Cardiac septum (tissue), 1 donor: Measurements from ENCODE around the gene ALOX15B. TPM values are rescaled to one million over a fixed set of nuclear protein-coding genes. Genes with fewer than 3 reads are reported as not detected.
"Not testable (repeated sequence)": the region's sequence is repeated elsewhere in the genome, so short reads cannot be mapped to it uniquely, and the experiment has no call there.

Experiments
- DNase-seq: peaks from one replicate; pipeline ENCODE4 v3.0.0-alpha.2; 2020; ENCODE audit warnings: low spot score
- intact Hi-C: fragments of 100-400 bp; cut with DNase I; formaldehyde crosslinking; loops from one replicate; pipeline ENCODE4 v1.14.0; 2022
- total RNA-seq: library from RNA; stranded (reverse); fragmentation: NEBNext Ultra II Directional; extraction: Animal tissue kit (Norgen Biotek cat#: 25700); gene quantifications from one replicate; pipeline ENCODE4 v1.2.1, GENCODE V29; 2021
- donor health status: DM: no; HTN: no; CAD: no.

The ALOX15B gene
- total RNA-seq, 1 donor from 2014 or later, result not detected

GRCh38 chr17:8056232-8056975, 17.5 kb downstream of the ALOX15B start:
- intact Hi-C loops, result loop anchor here (2.0 to 5.0 kb wide), 2 partner anchors 194 to 314 kb away; no protein-coding TSS in a partner anchor
- DNase-seq, result peak; percentile 83

- intact Hi-C loops, result loop anchor here (2.0 to 5.0 kb wide), 2 partner anchors 194 to 315 kb away; no protein-coding TSS in a partner anchor
These were observed 18.2 kb downstream of the ALOX15B start for GRCh38 chr17:8056976-8057625.

DNA sequence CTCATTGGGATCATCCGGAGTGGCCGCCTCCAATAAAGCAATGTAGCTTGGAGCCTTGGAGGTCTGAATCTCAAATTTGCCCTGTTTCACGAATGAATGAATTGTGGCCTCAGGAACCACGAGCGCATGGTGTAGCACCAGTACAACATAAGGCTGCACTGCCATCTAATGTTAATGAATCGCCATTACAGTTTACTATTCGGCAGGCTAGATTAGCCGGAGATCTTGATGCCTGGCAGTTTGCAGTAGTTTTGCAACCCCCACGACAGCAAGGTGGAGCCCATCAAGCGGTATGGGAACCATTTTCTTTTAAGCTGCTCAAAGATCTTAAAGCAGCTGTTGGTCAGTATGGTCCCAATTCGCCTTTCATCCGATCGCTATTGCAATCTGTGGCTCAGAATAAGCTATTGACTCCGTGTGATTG, 18.8 kb downstream of the ALOX15B start:
- DNase-seq, result peak; percentile 64

More at GRCh38 chr17:8056976-8057625, 18.2 kb downstream of the ALOX15B start:
- peak; percentile 0 for DNase-seq

DNA sequence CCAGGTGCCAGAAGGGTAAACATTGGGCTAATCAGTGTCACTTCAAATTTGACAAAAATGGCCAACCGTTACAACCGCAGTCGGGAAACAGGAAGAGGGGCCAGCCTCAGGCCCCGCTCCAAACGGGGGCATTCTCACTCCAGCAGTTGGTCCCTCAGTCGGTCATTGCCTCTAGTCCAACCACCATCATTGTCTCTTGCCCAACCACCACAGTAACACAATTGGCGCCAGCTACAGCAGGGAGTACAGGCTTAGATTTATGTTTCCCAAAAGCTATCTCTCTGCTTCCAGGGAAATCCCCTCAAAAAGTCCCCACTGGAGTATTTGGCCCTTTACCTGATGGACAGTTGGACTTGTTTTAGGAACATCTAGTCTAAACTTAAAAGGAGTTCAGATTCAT, 20.3 kb downstream of the ALOX15B start:
- peak; percentile 7 for DNase-seq
- intact Hi-C loops, result loop anchor here (5.0 kb wide), 1 partner anchor 317 kb away; no protein-coding TSS in a partner anchor

More for the DNA sequence above, 18.8 kb downstream of the ALOX15B start:
- intact Hi-C loops, result loop anchor here (2.0 to 5.0 kb wide), 2 partner anchors 195 to 315 kb away; no protein-coding TSS in a partner anchor

DNA sequence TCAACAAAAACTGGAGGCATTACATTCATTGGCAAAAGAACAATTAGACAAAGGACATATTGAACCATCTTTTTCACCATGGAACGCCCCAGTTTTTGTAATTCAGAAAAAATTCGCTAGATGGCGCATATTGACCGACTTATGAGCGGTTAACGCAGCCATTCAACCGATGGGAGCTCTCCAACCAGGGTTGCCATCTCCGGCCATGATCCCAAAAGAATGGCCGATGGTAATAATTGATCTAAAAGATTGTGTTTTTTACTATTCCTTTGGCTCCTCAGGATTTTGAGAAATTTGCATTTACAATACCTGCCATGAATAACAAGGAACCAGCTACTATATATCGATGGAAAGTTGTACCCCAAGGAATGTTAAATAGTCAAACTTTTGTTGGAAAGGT, 21.4 kb downstream of the ALOX15B start:
- intact Hi-C loops, result loop anchor here (5.0 kb wide), 1 partner anchor 52 kb away; no protein-coding TSS in a partner anchor
- peak; percentile 20 for DNase-seq

- intact Hi-C loops, result loop anchor here (5.0 kb wide), 1 partner anchor 50 kb away; no protein-coding TSS in a partner anchor
- DNase-seq, result not testable (repeated sequence)
These were observed 23.0 kb downstream of the ALOX15B start for GRCh38 chr17:8061851-8062250.

- intact Hi-C loops, result loop anchor here (5.0 kb wide), 1 partner anchor 50 kb away; no protein-coding TSS in a partner anchor
- no peak for DNase-seq
These were observed 23.6 kb downstream of the ALOX15B start for GRCh38 chr17:8062435-8062806.

GRCh38 chr17:8062807-8063483, 24.1 kb downstream of the ALOX15B start:
- DNase-seq, result no peak
- intact Hi-C loops, result loop anchor here (5.0 kb wide), 1 partner anchor 49 kb away; no protein-coding TSS in a partner anchor

DNA sequence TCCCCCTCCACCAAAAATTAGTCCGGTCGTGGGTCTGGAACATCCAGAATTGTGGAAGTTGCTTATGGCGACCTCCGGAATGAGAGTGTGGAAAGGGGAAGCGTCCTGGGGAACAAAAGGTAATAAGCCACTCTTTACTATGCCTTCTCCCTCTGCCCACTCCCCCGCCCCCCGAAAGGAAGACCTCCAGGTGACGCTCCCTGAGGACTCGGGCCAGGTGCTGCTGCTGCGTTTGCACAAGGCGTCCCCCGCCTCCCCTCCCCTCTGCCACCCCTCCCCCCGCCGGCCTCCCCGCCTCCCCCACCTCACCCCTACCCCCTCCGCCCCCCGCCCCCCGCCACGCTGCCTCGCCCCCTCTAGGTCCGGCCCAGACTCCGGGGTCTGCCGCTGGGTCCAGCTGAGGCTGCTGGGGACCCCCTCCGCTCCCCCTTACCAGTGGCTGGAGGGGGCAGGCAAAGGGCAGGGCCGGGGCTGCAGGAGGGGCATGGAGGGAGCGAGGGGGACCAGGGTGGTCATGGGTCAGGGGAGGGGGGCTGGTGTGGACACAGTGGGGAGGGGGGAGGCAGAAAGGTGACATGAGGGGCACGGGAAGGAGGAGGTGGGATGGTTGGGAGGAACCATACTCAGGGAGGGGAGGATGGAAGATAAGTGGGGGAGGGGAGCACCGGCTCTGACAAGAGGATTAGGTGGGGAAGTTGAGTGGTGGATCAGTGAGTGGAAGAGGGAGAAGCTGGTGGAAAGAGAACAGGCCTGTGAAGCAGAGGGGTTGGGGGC, 25.1 kb downstream of the ALOX15B start:
- intact Hi-C loops, result loop anchor here (5.0 kb wide), 1 partner anchor 48 kb away; no protein-coding TSS in a partner anchor
- no peak for DNase-seq

DNA sequence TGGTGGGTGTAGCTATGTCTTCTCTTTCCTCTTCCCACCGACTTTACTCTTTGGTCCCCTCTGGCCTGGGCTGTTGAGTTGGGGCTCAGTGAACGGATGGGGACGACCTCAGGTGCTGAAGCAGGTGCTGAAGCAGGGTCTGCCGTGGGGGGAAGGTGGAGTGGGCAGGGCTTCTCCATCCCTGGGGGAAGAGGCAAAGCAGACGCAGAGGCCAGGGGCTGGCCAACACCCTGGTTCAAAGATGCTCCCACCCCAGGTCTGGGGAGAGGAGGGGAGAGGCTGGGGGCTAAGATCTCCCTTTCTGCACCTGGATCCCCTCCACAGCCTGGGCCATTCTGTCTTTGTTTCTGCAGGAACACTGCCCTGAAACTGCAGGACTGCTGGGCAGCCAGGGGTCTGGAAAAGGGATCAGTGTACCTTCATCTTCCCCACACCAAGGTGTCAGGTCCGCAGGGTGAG, 25.7 kb downstream of the ALOX15B start:
- intact Hi-C loops, result loop anchor here (5.0 kb wide), 1 partner anchor 48 kb away; no protein-coding TSS in a partner anchor
- no peak for DNase-seq

DNA sequence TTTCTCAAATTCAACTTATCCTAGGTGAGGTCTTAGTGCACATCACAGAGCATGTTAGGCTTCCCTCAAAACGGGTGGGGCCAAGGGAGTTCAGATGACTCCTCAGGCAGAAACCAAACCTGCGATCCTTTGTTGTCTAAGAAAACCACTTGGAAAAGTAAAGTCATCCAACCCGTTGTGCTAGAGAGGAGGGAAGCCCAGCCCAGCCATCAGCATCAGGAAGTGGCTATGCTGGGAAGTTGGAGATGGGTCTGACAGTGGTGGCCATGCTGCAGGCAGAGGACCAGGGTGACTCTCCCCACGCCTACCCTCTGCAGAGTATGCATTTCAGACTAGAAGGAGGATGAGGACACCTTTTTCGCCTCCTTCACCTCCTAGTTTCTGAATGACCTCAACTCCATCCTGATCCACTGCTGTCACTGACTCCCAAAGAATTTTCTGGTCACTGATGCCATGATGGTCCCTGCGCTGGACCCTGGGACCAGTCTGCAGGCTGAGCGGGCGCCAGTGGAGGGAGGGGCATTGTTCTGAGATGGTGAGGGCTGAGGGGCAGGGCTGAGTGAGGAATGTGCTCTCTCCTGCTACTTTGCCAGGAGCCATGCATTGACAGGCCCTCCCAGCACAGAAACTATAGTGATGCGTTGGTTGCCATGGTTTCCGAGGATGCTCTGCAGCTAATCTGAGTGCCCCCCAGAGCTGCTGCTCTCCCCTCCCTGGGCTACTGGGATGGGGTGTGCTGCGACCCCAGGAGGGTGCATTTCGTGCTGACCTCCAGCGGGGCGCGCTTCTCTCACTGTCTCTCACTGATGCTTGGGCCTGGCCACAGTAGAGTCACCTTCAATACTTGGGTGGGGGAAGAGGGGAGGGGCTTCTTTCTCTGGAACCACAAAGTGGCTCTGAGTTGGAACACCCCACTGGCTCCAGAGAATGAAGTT, 28.2 kb downstream of the ALOX15B start:
- intact Hi-C loops, result no loop called here
- DNase-seq, result no peak

DNA sequence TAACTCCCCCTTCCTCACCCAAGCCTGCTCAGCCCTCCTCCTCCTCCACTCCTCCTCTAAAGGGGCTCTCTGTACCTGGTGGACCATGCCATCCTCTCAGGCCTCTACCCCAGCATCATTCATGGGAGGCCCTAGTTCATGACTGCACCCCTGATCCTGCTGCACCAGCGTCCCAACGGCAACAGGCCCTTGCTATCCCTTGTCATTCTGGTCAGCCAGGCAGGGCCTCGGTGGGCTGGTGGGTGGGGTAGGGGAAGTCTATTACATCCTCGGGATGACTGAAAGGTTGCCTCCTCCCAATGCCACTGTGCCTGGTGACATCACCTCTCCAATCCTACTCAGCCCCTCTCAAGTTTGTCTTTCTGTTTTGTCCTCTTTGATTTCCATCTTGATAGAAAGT, 28.9 kb downstream of the ALOX15B start:
- intact Hi-C loops, result no loop called here
- no peak for DNase-seq

DNA sequence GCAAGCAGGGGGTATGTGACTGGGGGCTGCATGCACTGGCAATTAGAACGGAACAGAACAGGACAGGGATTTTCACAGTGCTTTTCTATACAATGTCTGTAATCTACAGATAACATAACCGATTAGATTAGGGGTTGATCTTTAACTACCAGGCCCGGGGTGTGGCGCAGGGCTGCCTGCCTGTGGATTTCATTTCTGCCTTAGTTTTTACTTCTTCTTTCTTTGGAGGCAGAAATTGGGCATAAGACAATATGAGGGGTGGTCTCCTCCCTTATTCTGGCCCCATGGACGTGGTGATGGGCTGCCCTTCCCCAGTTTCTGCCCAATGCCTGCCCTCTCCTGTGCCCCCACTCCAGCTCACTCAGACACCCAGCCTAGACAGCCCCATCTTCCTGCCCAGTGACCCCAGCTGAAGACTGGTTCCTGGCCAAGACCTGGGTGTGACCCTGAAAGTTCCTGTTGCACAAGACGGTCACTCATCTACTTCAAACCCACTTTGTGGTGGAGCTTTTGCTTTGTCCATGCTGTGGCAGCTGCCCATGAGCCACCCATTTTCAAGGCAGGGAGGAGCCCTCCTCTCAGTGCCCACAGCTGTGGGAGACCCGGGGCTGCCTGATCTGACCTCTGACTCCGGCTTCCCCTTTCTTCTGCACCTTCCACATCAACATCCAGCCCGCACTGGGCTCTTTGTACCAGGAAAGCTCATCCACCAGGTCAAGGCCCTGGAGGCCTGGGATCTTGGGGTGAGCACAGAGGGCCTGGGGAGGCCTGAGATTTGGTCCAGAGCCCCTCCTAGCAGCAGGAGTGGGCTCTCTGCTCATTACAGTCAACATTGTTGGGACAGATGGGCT, 30.1 kb downstream of the ALOX15B start:
- no peak for DNase-seq
- intact Hi-C loops, result no loop called here

DNA sequence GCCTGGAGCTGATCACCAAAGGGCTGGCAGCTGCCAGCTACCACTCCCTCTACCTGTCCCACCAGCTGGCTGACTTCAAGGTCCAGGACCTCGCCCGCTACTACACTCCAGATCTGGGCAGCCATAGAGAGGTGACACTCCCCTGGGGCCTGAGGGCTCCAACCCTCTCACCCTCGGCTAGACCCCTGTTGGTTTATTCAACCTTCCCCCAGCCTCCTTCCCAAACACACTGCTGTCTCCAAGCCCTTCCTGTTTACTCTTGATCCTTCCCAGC, 30.7 kb downstream of the ALOX15B start:
- intact Hi-C loops, result no loop called here
- DNase-seq, result no peak

- DNase-seq, result no peak
- intact Hi-C loops, result no loop called here
These were observed 32.6 kb downstream of the ALOX15B start for GRCh38 chr17:8071496-8071895.

DNA sequence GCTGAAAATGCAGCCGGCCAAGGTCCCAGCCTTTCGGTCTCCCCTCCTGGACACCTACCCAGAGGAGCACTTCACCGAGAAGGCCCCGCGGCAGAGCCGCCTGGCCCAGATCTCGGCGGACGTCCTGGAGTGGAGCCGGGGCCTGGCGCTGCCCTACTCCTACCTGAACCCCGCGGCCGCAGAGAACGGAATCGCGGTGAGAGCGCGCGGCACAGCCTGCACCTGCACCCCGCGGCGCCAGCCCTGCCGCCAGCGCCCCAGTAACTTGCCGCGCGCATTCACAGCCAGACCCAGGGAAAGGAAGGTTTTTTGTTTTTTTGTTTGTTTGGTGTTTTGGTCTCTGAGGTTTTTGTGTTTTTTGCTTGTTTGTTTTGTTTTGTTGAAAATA, 33.5 kb downstream of the ALOX15B start:
- DNase-seq, result no peak
- intact Hi-C loops, result no loop called here

GRCh38 chr17:8072729-8073461, 34.0 kb downstream of the ALOX15B start:
- intact Hi-C loops, result no loop called here
- no peak for DNase-seq
